ENCODE measurements around the gene SH3GLB2. TPM values are rescaled to one million over a fixed set of nuclear protein-coding genes. Genes with fewer than 3 reads are reported as not detected.

The SH3GLB2 gene
- total and polyA plus RNA-seq, 2 of the 8 experiments (the other 6 are each of a cell fraction or from before 2014, with no cell fraction given), result 52.7 to 79.9 TPM

DNA sequence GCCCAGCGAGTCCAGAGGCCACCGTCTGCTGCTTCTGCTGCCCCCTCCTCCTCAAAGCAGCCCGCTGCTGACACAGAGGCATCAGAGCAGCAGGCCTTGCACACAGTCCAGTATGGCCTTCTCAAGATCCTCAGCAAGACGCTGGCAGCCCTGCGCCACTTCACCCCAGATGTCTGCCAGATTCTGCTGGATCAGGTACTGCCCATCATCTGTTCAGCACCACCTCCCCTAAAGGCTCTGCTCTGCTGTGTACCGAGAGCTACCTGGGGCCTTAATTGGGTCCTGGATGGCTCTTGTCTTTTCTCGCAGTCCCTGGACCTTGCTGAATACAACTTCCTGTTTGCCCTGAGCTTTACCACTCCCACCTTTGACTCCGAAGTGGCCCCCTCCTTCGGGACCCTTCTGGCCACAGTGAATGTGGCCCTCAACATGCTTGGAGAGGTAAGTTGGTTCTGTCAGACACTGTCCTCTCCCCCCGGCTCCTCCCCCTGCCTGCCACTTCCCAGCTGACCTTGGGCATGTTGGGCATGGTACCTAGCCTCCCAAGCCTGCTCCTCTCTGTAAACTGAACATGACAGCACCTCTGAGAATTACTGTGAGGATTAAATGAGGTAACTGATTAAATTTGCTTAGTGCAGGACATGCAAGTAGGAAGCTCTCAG is 22.7 kb downstream of the SH3GLB2 start (continued):
- TF ChIP-seq, protein P1, sequence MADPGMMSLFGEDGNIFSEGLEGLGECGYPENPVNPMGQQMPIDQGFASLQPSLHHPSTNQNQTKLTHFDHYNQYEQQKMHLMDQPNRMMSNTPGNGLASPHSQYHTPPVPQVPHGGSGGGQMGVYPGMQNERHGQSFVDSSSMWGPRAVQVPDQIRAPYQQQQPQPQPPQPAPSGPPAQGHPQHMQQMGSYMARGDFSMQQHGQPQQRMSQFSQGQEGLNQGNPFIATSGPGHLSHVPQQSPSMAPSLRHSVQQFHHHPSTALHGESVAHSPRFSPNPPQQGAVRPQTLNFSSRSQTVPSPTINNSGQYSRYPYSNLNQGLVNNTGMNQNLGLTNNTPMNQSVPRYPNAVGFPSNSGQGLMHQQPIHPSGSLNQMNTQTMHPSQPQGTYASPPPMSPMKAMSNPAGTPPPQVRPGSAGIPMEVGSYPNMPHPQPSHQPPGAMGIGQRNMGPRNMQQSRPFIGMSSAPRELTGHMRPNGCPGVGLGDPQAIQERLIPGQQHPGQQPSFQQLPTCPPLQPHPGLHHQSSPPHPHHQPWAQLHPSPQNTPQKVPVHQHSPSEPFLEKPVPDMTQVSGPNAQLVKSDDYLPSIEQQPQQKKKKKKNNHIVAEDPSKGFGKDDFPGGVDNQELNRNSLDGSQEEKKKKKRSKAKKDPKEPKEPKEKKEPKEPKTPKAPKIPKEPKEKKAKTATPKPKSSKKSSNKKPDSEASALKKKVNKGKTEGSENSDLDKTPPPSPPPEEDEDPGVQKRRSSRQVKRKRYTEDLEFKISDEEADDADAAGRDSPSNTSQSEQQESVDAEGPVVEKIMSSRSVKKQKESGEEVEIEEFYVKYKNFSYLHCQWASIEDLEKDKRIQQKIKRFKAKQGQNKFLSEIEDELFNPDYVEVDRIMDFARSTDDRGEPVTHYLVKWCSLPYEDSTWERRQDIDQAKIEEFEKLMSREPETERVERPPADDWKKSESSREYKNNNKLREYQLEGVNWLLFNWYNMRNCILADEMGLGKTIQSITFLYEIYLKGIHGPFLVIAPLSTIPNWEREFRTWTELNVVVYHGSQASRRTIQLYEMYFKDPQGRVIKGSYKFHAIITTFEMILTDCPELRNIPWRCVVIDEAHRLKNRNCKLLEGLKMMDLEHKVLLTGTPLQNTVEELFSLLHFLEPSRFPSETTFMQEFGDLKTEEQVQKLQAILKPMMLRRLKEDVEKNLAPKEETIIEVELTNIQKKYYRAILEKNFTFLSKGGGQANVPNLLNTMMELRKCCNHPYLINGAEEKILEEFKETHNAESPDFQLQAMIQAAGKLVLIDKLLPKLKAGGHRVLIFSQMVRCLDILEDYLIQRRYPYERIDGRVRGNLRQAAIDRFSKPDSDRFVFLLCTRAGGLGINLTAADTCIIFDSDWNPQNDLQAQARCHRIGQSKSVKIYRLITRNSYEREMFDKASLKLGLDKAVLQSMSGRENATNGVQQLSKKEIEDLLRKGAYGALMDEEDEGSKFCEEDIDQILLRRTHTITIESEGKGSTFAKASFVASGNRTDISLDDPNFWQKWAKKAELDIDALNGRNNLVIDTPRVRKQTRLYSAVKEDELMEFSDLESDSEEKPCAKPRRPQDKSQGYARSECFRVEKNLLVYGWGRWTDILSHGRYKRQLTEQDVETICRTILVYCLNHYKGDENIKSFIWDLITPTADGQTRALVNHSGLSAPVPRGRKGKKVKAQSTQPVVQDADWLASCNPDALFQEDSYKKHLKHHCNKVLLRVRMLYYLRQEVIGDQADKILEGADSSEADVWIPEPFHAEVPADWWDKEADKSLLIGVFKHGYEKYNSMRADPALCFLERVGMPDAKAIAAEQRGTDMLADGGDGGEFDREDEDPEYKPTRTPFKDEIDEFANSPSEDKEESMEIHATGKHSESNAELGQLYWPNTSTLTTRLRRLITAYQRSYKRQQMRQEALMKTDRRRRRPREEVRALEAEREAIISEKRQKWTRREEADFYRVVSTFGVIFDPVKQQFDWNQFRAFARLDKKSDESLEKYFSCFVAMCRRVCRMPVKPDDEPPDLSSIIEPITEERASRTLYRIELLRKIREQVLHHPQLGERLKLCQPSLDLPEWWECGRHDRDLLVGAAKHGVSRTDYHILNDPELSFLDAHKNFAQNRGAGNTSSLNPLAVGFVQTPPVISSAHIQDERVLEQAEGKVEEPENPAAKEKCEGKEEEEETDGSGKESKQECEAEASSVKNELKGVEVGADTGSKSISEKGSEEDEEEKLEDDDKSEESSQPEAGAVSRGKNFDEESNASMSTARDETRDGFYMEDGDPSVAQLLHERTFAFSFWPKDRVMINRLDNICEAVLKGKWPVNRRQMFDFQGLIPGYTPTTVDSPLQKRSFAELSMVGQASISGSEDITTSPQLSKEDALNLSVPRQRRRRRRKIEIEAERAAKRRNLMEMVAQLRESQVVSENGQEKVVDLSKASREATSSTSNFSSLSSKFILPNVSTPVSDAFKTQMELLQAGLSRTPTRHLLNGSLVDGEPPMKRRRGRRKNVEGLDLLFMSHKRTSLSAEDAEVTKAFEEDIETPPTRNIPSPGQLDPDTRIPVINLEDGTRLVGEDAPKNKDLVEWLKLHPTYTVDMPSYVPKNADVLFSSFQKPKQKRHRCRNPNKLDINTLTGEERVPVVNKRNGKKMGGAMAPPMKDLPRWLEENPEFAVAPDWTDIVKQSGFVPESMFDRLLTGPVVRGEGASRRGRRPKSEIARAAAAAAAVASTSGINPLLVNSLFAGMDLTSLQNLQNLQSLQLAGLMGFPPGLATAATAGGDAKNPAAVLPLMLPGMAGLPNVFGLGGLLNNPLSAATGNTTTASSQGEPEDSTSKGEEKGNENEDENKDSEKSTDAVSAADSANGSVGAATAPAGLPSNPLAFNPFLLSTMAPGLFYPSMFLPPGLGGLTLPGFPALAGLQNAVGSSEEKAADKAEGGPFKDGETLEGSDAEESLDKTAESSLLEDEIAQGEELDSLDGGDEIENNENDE (IDR thresholded peaks at IDR 0.05; ENCODE audit: insufficient replicate concordance, low read length), result no peak
- TF ChIP-seq RAD21 (IDR thresholded peaks at IDR 0.05 in 1 of 2, conservative IDR thresholded peaks at IDR 0.05 in 1 of 2; ENCODE audit: low read depth in 2 of 2, low read length in 2 of 2) (no peak), KDM4A (IDR thresholded peaks at IDR 0.05; ENCODE audit: low read depth, low read length, severe bottlenecking) (no peak), MAFK (IDR thresholded peaks at IDR 0.05; ENCODE audit: low read depth, low read length) (no peak), GTF2F1 (IDR thresholded peaks at IDR 0.05; ENCODE audit: borderline replicate concordance, low read depth, low read length) (no peak), HDAC2 (IDR thresholded peaks at IDR 0.05; ENCODE audit: borderline replicate concordance in 1 of 2, low read depth in 2 of 2, low read length in 2 of 2) (no peak), JUND (IDR thresholded peaks at IDR 0.05; ENCODE audit: low read length) (no peak), JUN (IDR thresholded peaks at IDR 0.05; ENCODE audit: low read depth, low read length) (no peak)
- TF ChIP-seq, protein P2, sequence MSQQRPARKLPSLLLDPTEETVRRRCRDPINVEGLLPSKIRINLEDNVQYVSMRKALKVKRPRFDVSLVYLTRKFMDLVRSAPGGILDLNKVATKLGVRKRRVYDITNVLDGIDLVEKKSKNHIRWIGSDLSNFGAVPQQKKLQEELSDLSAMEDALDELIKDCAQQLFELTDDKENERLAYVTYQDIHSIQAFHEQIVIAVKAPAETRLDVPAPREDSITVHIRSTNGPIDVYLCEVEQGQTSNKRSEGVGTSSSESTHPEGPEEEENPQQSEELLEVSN (IDR thresholded peaks at IDR 0.05), result no peak
